Cardiac muscle cell (in vitro differentiated cells and primary cell): ENCODE data around the gene PPP1R3C. TPM values are rescaled to one million over a fixed set of nuclear protein-coding genes. Genes with fewer than 3 reads are reported as not detected.
A peak's percentile ranks its signal among the peaks of the same experiment; 100 is the strongest.

Experiments used
- DNase-seq, 2 donors: peaks; one replicate each; pipeline versions ENCODE4 v3.0.0 to v3.0.0-alpha.2; 2010 to 2017; ENCODE audit warnings: low read depth in 1 of 2, low spot score in 1 of 2
- H3K27ac ChIP-seq: fragments of 200-600 bp; sonication (generic); 2 replicates; pipeline ENCODE4 v1.5.1; 2016
- H3K27me3 ChIP-seq: fragments of 200-600 bp; sonication (generic); 2 replicates; pipeline ENCODE4 v1.6.0; 2016; ENCODE audit warnings: control low read depth
- H3K36me3 ChIP-seq: fragments of 200-600 bp; sonication (generic); 2 replicates; pipeline ENCODE4 v1.5.1; 2016; ENCODE audit warnings: control low read depth
- H3K4me1 ChIP-seq: fragments of 200-600 bp; sonication (generic); 2 replicates; pipeline ENCODE4 v1.8.1; 2017; ENCODE audit warnings: low read depth, mild to moderate bottlenecking, mixed run types
- H3K4me3 ChIP-seq: fragments of 200-600 bp; sonication (generic); 2 replicates; pipeline ENCODE4 v1.5.1; 2016; ENCODE audit warnings: mild to moderate bottlenecking
- H3K9me3 ChIP-seq: fragments of 200-600 bp; sonication (generic); 2 replicates; pipeline ENCODE4 v1.5.1; 2017; ENCODE audit warnings: low read depth, mild to moderate bottlenecking, control low read depth
- polyA plus RNA-seq: library from polyadenylated mRNA; unstranded; fragments of >200 nt; fragmentation: Nextera tagmentation; extraction: Ambion mirVana; gene quantifications from 2 replicates; pipeline ENCODE4 v1.2.1, GENCODE V29; 2016
- total RNA-seq: library from RNA; depleted of rRNA; stranded (reverse); fragments of >200 nt; gene quantifications from 2 replicates; pipeline ENCODE4 v1.2.3, GENCODE V29; 2016
- TF ChIP-seq, protein P1 (sequence below): IDR thresholded peaks from 2 replicates; pipeline ENCODE4 v1.5.1; 2012; ENCODE audit warnings: low read depth, mild to moderate bottlenecking, low read length

Gene PPP1R3C
- total and polyA plus RNA-seq, 2 experiments from 2014 or later, result 52.1 to 90.7 TPM

GRCh38 chr10:91635401-91636400 is 2.8 kb upstream of the PPP1R3C start:
- peak; percentile 89 to 90 for DNase-seq
- TF ChIP-seq, protein P1, sequence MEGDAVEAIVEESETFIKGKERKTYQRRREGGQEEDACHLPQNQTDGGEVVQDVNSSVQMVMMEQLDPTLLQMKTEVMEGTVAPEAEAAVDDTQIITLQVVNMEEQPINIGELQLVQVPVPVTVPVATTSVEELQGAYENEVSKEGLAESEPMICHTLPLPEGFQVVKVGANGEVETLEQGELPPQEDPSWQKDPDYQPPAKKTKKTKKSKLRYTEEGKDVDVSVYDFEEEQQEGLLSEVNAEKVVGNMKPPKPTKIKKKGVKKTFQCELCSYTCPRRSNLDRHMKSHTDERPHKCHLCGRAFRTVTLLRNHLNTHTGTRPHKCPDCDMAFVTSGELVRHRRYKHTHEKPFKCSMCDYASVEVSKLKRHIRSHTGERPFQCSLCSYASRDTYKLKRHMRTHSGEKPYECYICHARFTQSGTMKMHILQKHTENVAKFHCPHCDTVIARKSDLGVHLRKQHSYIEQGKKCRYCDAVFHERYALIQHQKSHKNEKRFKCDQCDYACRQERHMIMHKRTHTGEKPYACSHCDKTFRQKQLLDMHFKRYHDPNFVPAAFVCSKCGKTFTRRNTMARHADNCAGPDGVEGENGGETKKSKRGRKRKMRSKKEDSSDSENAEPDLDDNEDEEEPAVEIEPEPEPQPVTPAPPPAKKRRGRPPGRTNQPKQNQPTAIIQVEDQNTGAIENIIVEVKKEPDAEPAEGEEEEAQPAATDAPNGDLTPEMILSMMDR, result peak; percentile 82

DNA sequence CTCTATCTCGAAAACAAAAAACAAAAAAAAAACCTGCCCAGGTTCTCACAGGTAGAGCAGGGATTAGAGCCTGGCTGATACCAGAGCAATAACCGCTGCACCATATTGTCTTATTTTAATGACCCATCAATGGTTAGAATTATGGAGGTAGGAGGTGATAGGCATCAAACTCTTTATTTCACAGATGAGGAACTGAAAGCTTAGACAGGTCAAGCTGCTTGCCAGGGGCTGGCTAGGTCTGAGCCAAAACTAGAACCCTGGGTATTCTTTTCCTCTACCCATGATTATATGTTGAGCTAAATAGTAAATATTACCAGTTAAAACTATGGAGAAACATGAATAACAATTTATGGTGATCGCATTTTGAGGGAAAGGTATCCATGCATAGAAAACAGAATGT is 2.0 kb upstream of the PPP1R3C start:
- H3K4me3 ChIP-seq, result no peak overlapping the region
- no peaks in the 10 kb centered on the region for H3K9me3 ChIP-seq
- no peaks in the 10 kb centered on the region for H3K27me3 ChIP-seq
- peaks cover 8% of the 10 kb centered on the region for H3K36me3 ChIP-seq
- no peak overlapping the region for H3K27ac ChIP-seq
- H3K4me1 ChIP-seq, result peaks cover 24% of the 10 kb centered on the region
- TF ChIP-seq, protein P1, result no peak
- DNase-seq, result no peak

More at GRCh38 chr10:91635401-91636400, 2.8 kb upstream of the PPP1R3C start:
- Histone ChIP-seq H3K9me3 (no peaks in the 10 kb centered on the region), H3K4me1 (peaks cover 16% of the 10 kb centered on the region), H3K27me3 (no peaks in the 10 kb centered on the region), H3K36me3 (no peaks in the 10 kb centered on the region), H3K27ac (peak overlapping the region; percentile 78), H3K4me3 (no peak overlapping the region)

DNA sequence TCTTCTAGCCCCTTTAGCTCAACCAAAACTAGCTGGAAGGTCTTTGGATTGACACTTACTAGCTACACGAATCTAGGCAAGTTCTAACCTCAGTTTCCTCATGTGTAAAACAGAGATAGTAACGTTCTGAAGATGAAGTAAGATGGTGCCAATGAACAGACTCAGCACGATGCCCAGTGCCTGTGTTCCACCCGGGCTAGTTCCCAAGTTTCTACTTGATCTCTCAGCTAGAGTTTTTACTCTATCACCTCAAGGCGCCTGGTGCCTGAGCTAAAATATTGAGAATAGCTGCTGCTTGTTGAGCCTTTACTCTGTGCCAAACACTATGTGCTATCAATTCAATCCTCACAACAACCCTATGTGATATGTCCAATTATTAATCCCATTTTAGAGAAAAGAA is 1.4 kb upstream of the PPP1R3C start:
- Histone ChIP-seq H3K4me3 (no peak overlapping the region), H3K36me3 (peaks cover 14% of the 10 kb centered on the region), H3K9me3 (no peaks in the 10 kb centered on the region), H3K27me3 (no peaks in the 10 kb centered on the region), H3K4me1 (peaks cover 30% of the 10 kb centered on the region), H3K27ac (no peak overlapping the region)
- no peak for DNase-seq
- TF ChIP-seq, protein P1, result no peak

- H3K36me3 ChIP-seq, result peaks cover 22% of the 10 kb centered on the region
- DNase-seq, result no peak
- H3K27me3 ChIP-seq, result no peaks in the 10 kb centered on the region
- TF ChIP-seq, protein P1, result no peak
- peak overlapping the region; percentile 55 for H3K27ac ChIP-seq
- peak overlapping the region; percentile 77 for H3K4me3 ChIP-seq
- peaks cover 37% of the 10 kb centered on the region for H3K4me1 ChIP-seq
- H3K9me3 ChIP-seq, result no peaks in the 10 kb centered on the region
Observed at GRCh38 chr10:91630625-91631024, 2.2 kb downstream of the PPP1R3C start.

GRCh38 chr10:91629715-91630549 is 2.9 kb downstream of the PPP1R3C start:
- peak overlapping the region; percentile 77 for H3K4me3 ChIP-seq
- TF ChIP-seq, protein P1, result no peak
- H3K9me3 ChIP-seq, result no peaks in the 10 kb centered on the region
- H3K4me1 ChIP-seq, result peaks cover 32% of the 10 kb centered on the region
- H3K27ac ChIP-seq, result peak overlapping the region; percentile 55
- H3K27me3 ChIP-seq, result no peaks in the 10 kb centered on the region
- DNase-seq, result no peak
- peaks cover 22% of the 10 kb centered on the region for H3K36me3 ChIP-seq
